ENCODE results near the gene INPP4B.

INPP4B gene

DNA sequence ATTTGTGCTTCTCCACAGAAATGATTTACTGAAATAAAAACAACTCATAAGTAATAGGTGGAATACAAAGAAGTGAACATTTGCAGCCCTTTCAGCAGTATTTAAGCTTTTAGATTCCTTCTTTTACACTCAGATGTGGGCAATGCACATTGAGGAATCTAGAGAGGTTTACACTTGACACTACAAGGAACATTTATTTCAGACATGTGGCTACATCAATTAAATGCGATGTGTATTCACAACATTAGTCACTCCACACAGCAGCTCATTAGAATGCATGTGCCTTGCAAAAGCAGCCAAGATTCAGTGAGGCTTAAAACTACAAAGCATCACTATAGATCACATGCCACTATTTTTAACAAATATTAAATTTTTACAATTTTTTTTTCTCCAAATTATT is 480.7 kb downstream of the INPP4B start:
- Histone ChIP-seq H3K36me3 (ENCODE audit: control insufficient read depth in 5 of 5, insufficient read depth in 5 of 5, low read length in 5 of 5) (no peaks in the 10 kb centered on the region), H3K27ac (ENCODE audit: low read depth, low read length) (no peak overlapping the region), H3K27me3 (ENCODE audit: control insufficient read depth in 5 of 5, insufficient read depth in 4 of 5, low read length in 5 of 5) (no peaks in the 10 kb centered on the region), H3K9ac (ENCODE audit: low read length in 5 of 5) (no peak overlapping the region), H3K4me3 (ENCODE audit: low read depth in 1 of 5, low read length in 5 of 5) (no peak overlapping the region), H3K4me1 (ENCODE audit: control insufficient read depth in 5 of 5, insufficient read depth in 5 of 5, low read length in 5 of 5) (peaks cover 0 to 11% (median 3%) of the 10 kb centered on the region in 5 donors), H3K9me3 (ENCODE audit: control insufficient read depth in 5 of 5, low read length in 5 of 5) (no peaks in the 10 kb centered on the region)

DNA sequence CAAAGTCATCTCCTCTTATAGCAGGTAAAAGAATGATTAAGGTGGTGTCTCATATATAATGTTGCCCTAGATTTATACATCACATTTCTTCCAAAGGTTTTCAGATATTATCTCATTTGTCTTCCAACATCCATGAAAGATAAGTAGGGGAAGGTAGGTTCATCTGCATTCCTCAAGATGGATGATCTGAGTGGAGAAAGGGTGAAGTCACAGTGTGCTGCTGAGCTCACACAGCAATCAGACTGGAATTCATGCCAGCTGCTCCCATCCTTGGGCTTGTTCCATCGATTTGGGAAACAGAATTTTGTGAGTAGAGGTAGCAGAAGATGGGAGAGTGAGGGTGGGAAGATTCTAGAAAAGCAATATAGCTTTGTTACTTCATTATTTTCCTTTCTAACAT is 482.4 kb downstream of the INPP4B start:
- Histone ChIP-seq H3K27ac (ENCODE audit: low read depth, low read length) (no peak overlapping the region), H3K4me1 (ENCODE audit: control insufficient read depth in 5 of 5, insufficient read depth in 5 of 5, low read length in 5 of 5) (peaks cover 0 to 11% (median 3%) of the 10 kb centered on the region in 5 donors), H3K9me3 (ENCODE audit: control insufficient read depth in 5 of 5, low read length in 5 of 5) (no peaks in the 10 kb centered on the region), H3K36me3 (ENCODE audit: control insufficient read depth in 5 of 5, insufficient read depth in 5 of 5, low read length in 5 of 5) (no peaks in the 10 kb centered on the region), H3K27me3 (ENCODE audit: control insufficient read depth in 5 of 5, insufficient read depth in 4 of 5, low read length in 5 of 5) (no peaks in the 10 kb centered on the region), H3K4me3 (ENCODE audit: low read depth in 1 of 5, low read length in 5 of 5) (no peak overlapping the region), H3K9ac (ENCODE audit: low read length in 5 of 5) (no peak overlapping the region)

DNA sequence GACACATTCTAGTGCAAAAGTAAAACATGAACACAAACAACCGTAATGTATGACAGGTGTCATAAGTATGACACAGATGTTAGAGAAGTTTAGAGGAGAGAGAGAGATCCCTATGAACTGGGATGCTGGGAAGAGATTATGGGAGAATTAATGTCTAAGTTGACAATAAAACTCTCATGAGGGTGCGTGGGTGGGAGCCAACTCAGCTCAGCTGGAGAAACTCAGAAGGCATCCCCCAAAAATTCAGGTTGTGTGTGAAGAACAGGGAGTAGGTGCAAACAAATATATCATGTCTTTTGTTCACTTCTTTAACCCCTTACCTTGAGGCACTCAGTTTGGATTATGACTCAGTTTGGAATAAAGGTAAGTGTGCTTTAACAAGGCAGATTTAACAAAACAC is 484.1 kb downstream of the INPP4B start:
- Histone ChIP-seq H3K27me3 (ENCODE audit: control insufficient read depth in 5 of 5, insufficient read depth in 4 of 5, low read length in 5 of 5) (no peaks in the 10 kb centered on the region), H3K36me3 (ENCODE audit: control insufficient read depth in 5 of 5, insufficient read depth in 5 of 5, low read length in 5 of 5) (no peaks in the 10 kb centered on the region), H3K4me3 (ENCODE audit: low read depth in 1 of 5, low read length in 5 of 5) (no peak overlapping the region), H3K27ac (ENCODE audit: low read depth, low read length) (no peak overlapping the region), H3K4me1 (ENCODE audit: control insufficient read depth in 5 of 5, insufficient read depth in 5 of 5, low read length in 5 of 5) (peaks cover 0 to 2% (median 0%) of the 10 kb centered on the region in 5 donors), H3K9me3 (ENCODE audit: control insufficient read depth in 5 of 5, low read length in 5 of 5) (no peaks in the 10 kb centered on the region), H3K9ac (ENCODE audit: low read length in 5 of 5) (no peak overlapping the region)

DNA sequence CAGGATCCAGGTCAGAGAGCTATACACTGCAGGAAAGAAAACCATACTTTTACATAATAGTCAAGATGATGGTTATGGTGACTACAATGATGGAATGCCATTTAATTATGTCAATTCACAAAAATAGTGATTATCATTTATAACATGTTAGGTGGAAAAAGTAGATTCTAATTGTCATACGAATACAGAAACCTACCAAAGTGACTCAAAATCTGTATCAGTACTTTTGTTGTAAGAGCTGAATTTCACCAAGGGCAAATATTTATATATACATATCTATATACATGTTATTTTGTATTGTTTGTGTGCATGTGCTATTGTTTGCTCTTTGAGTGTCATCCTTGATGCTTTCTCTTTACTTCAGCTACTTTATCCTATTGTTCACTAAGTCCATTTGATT is 485.4 kb downstream of the INPP4B start:
- no peak overlapping the region for H3K9ac ChIP-seq (ENCODE audit: low read length in 5 of 5)
- no peaks in the 10 kb centered on the region for H3K4me1 ChIP-seq (ENCODE audit: control insufficient read depth in 5 of 5, insufficient read depth in 5 of 5, low read length in 5 of 5)
- no peak overlapping the region for H3K27ac ChIP-seq (ENCODE audit: low read depth, low read length)
- no peaks in the 10 kb centered on the region for H3K9me3 ChIP-seq (ENCODE audit: control insufficient read depth in 5 of 5, low read length in 5 of 5)
- no peaks in the 10 kb centered on the region for H3K27me3 ChIP-seq (ENCODE audit: control insufficient read depth in 5 of 5, insufficient read depth in 4 of 5, low read length in 5 of 5)
- no peaks in the 10 kb centered on the region for H3K36me3 ChIP-seq (ENCODE audit: control insufficient read depth in 5 of 5, insufficient read depth in 5 of 5, low read length in 5 of 5)
- H3K4me3 ChIP-seq (ENCODE audit: low read depth in 1 of 5, low read length in 5 of 5), result no peak overlapping the region

DNA sequence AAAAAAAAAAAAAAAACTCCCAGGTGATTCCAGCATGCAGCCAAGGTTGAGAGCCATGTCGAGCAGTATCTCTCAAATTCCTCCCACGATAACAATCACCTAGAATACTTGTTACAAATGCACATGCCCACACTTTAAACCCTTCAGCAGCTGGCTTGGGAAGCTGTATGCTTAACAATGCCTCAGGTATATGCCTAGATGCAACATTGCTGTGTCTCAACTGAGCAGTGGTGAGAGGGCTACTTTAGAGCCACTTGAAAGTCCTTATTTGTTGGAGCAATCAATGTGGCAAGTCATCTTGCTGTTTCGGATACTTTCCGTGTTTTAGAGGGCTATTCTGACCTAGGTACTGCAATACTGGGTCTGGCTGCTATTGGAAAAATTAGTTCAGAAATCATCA is 487.4 kb downstream of the INPP4B start:
- no peaks in the 10 kb centered on the region for H3K9me3 ChIP-seq (ENCODE audit: control insufficient read depth in 5 of 5, low read length in 5 of 5)
- no peak overlapping the region for H3K27ac ChIP-seq (ENCODE audit: low read depth, low read length)

DNA sequence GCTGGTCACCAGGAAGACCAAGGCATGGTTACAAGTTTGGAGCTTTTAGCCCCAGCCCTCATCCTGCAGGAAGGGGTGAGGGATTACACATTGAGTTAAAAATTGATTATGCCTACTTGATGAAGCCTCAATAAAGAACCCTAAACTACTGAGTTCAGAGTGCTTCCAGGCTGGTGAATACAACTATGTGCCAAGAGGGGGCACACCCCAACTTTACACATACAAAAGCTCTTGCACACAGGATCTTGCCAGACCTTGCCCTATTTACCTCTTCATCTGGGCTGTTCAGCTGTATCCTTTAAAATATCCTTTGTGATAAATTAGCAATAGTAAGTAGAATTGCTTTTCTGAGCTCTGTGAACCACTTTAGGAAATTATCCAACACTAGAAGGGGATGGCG is 489.3 kb downstream of the INPP4B start:
- H3K4me3 ChIP-seq (ENCODE audit: low read depth in 1 of 5, low read length in 5 of 5), result no peak overlapping the region
- no peak overlapping the region for H3K9ac ChIP-seq (ENCODE audit: low read length in 5 of 5)
- no peak overlapping the region for H3K27ac ChIP-seq (ENCODE audit: low read depth, low read length)
- H3K36me3 ChIP-seq (ENCODE audit: control insufficient read depth in 5 of 5, insufficient read depth in 5 of 5, low read length in 5 of 5), result no peaks in the 10 kb centered on the region
- H3K9me3 ChIP-seq (ENCODE audit: control insufficient read depth in 5 of 5, low read length in 5 of 5), result no peaks in the 10 kb centered on the region
- peaks cover 0 to 9% (median 7%) of the 10 kb centered on the region in 5 donors for H3K4me1 ChIP-seq (ENCODE audit: control insufficient read depth in 5 of 5, insufficient read depth in 5 of 5, low read length in 5 of 5)
- no peaks in the 10 kb centered on the region for H3K27me3 ChIP-seq (ENCODE audit: control insufficient read depth in 5 of 5, insufficient read depth in 4 of 5, low read length in 5 of 5)

More for the DNA sequence above, 487.4 kb downstream of the INPP4B start:
- no peak overlapping the region for H3K4me3 ChIP-seq (ENCODE audit: low read depth in 1 of 5, low read length in 5 of 5)
- no peaks in the 10 kb centered on the region for H3K36me3 ChIP-seq (ENCODE audit: control insufficient read depth in 5 of 5, insufficient read depth in 5 of 5, low read length in 5 of 5)
- H3K27me3 ChIP-seq (ENCODE audit: control insufficient read depth in 5 of 5, insufficient read depth in 4 of 5, low read length in 5 of 5), result no peaks in the 10 kb centered on the region
- H3K4me1 ChIP-seq (ENCODE audit: control insufficient read depth in 5 of 5, insufficient read depth in 5 of 5, low read length in 5 of 5), result peaks cover 0 to 5% (median 0%) of the 10 kb centered on the region in 5 donors
- H3K9ac ChIP-seq (ENCODE audit: low read length in 5 of 5), result no peak overlapping the region

DNA sequence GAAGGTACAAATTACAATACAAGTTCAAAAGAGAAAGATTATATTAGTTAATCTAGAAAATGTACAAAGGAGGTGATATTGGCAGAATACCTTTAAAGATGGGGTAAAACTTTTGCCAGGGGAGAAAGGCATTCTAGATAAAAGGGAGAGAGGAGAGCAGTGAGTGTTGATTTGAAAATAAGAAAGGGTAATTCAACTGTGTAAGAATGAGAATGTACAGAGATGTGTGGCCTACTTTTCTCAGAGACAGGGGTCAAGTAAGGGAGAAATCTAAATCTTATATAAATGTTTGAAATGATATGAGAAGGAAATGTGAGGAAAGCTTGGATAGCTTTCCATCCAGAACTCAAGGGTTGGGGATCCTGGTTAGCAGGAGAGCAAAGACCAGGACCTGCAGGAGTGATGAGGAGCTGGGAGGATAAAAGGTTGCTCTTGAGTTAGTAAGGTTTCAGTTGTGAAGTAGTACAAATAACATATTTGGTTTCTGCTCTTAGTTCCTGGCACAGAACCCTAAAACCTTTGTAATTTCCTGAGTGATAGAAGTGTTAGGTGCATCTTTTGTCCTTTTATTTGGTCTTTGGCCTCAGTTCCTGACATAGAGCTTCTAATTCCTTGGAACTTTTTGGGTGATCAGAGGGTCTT is 489.9 kb downstream of the INPP4B start:
- Histone ChIP-seq H3K4me1 (ENCODE audit: control insufficient read depth in 5 of 5, insufficient read depth in 5 of 5, low read length in 5 of 5) (peaks cover 0 to 11% (median 7%) of the 10 kb centered on the region in 5 donors), H3K27ac (ENCODE audit: low read depth, low read length) (no peak overlapping the region), H3K9ac (ENCODE audit: low read length in 5 of 5) (no peak overlapping the region), H3K36me3 (ENCODE audit: control insufficient read depth in 5 of 5, insufficient read depth in 5 of 5, low read length in 5 of 5) (no peaks in the 10 kb centered on the region), H3K4me3 (ENCODE audit: low read depth in 1 of 5, low read length in 5 of 5) (no peak overlapping the region), H3K27me3 (ENCODE audit: control insufficient read depth in 5 of 5, insufficient read depth in 4 of 5, low read length in 5 of 5) (no peaks in the 10 kb centered on the region), H3K9me3 (ENCODE audit: control insufficient read depth in 5 of 5, low read length in 5 of 5) (no peaks in the 10 kb centered on the region)

DNA sequence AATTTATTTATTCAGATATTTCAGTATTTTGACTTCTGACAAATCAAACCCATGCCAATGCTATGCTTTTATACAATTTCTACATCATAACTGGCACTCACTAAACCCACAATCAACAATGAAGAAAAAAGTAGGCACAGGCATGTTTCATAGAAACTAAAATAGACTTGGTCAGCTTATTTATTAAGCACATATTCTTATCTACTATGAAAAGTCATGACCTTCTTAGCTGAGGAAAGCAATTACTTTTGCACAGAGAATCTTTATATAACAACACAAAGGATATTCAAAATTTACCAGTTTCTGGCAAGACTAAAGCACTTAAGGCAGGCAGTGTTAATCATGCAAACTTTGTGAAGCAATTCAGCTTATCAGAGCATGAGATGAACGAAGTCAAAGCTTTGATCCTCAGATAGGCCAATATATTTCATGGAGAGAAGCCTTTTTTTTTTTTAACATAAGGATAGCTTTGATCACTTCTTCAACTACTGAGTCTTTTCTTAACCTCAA is 490.6 kb downstream of the INPP4B start:
- H3K27me3 ChIP-seq (ENCODE audit: control insufficient read depth in 5 of 5, insufficient read depth in 4 of 5, low read length in 5 of 5), result no peaks in the 10 kb centered on the region
- H3K9ac ChIP-seq (ENCODE audit: low read length in 5 of 5), result no peak overlapping the region
- no peaks in the 10 kb centered on the region for H3K9me3 ChIP-seq (ENCODE audit: control insufficient read depth in 5 of 5, low read length in 5 of 5)
- no peak overlapping the region for H3K27ac ChIP-seq (ENCODE audit: low read depth, low read length)
- no peak overlapping the region for H3K4me3 ChIP-seq (ENCODE audit: low read depth in 1 of 5, low read length in 5 of 5)
- no peaks in the 10 kb centered on the region for H3K36me3 ChIP-seq (ENCODE audit: control insufficient read depth in 5 of 5, insufficient read depth in 5 of 5, low read length in 5 of 5)
- peaks cover 0 to 17% (median 7%) of the 10 kb centered on the region in 5 donors for H3K4me1 ChIP-seq (ENCODE audit: control insufficient read depth in 5 of 5, insufficient read depth in 5 of 5, low read length in 5 of 5)

DNA sequence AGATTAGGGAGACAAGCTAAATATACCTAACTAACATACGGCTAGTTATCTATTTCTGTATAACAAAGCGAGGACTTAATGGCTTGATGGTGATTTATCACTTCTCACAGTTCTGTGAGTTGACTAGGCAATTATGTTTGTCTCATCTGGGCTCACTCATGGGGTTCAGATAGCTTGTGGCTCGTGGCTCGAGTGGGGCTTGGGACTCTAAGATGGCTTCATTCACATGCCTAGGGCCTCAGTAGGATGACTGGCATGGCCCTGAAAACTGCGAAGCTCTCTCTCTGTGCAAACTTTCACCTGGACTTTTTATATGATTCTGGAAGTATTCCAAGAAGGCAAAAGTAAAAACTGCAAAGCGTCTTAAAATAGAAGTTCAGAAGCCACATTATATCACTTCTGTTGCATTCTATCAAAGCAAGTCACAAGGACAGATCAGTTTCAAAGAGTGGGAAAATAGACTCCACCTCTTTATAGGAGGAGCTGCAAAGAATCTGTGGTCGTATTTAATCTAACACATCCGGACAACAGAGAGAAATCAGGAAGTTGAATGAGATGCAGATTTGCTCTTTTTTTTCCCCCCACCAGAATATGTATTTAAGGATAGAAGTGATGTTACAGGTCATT is 491.2 kb downstream of the INPP4B start:
- H3K9ac ChIP-seq (ENCODE audit: low read length in 5 of 5), result no peak overlapping the region
- H3K36me3 ChIP-seq (ENCODE audit: control insufficient read depth in 5 of 5, insufficient read depth in 5 of 5, low read length in 5 of 5), result no peaks in the 10 kb centered on the region
- peaks cover 0 to 17% (median 7%) of the 10 kb centered on the region in 5 donors for H3K4me1 ChIP-seq (ENCODE audit: control insufficient read depth in 5 of 5, insufficient read depth in 5 of 5, low read length in 5 of 5)
- no peak overlapping the region for H3K27ac ChIP-seq (ENCODE audit: low read depth, low read length)
- no peaks in the 10 kb centered on the region for H3K27me3 ChIP-seq (ENCODE audit: control insufficient read depth in 5 of 5, insufficient read depth in 4 of 5, low read length in 5 of 5)
- no peak overlapping the region for H3K4me3 ChIP-seq (ENCODE audit: low read depth in 1 of 5, low read length in 5 of 5)
- no peaks in the 10 kb centered on the region for H3K9me3 ChIP-seq (ENCODE audit: control insufficient read depth in 5 of 5, low read length in 5 of 5)

DNA sequence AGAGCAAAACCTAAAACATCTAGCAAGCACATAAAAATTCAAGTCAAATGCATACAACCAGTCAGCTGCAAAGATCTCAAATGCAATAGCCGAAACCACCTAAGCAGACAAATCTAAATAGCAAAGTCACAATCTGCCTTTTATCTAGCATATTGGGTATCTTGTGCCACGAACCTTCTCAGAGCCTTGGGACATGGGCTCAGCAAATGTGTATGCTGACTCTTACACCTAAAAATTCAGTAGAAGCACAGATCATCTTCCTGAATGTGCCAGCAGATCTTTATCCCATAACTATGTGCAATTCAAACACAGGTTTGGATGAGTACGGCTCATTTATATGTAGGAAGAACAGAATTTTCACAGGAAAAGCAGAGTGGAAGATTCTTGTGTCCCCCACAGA is 492.1 kb downstream of the INPP4B start:
- Histone ChIP-seq H3K9me3 (ENCODE audit: control insufficient read depth in 5 of 5, low read length in 5 of 5) (no peaks in the 10 kb centered on the region), H3K4me1 (ENCODE audit: control insufficient read depth in 5 of 5, insufficient read depth in 5 of 5, low read length in 5 of 5) (peaks cover 0 to 17% (median 7%) of the 10 kb centered on the region in 5 donors), H3K36me3 (ENCODE audit: control insufficient read depth in 5 of 5, insufficient read depth in 5 of 5, low read length in 5 of 5) (no peaks in the 10 kb centered on the region), H3K9ac (ENCODE audit: low read length in 5 of 5) (no peak overlapping the region), H3K27me3 (ENCODE audit: control insufficient read depth in 5 of 5, insufficient read depth in 4 of 5, low read length in 5 of 5) (no peaks in the 10 kb centered on the region), H3K4me3 (ENCODE audit: low read depth in 1 of 5, low read length in 5 of 5) (no peak overlapping the region), H3K27ac (ENCODE audit: low read depth, low read length) (no peak overlapping the region)

All from subcutaneous abdominal adipose tissue (tissue), 5 donors.